Fibroblast of the aortic adventitia (primary cell): ENCODE data around the gene SGCE. TPM values are rescaled to one million over a fixed set of nuclear protein-coding genes. Genes with fewer than 3 reads are reported as not detected.

Experiments used
- DNase-seq: peaks from one replicate; pipeline ENCODE4 v3.0.0-alpha.2; 2010; ENCODE audit warnings: low read depth
- H3K4me3 ChIP-seq: 2 replicates; pipeline ENCODE4 v1.5.1; 2011; ENCODE audit warnings: low read depth, mild to moderate bottlenecking, control low read depth, low read length, moderate library complexity
- total RNA-seq: library from RNA; depleted of rRNA; stranded (reverse); fragments of >200 nt; gene quantifications from 2 replicates; pipeline ENCODE4 v1.2.3, GENCODE V29; 2012; ENCODE audit warnings: low replicate concordance
- TF ChIP-seq, protein P1 (sequence below): IDR thresholded peaks from 2 replicates; pipeline ENCODE4 v1.5.1; 2011; ENCODE audit warnings: mild to moderate bottlenecking, low read length, control low read depth, inconsistent platforms; ENCODE audit not compliant: insufficient read depth

Gene SGCE
- total RNA-seq, 1 donor, result 100 TPM

DNA sequence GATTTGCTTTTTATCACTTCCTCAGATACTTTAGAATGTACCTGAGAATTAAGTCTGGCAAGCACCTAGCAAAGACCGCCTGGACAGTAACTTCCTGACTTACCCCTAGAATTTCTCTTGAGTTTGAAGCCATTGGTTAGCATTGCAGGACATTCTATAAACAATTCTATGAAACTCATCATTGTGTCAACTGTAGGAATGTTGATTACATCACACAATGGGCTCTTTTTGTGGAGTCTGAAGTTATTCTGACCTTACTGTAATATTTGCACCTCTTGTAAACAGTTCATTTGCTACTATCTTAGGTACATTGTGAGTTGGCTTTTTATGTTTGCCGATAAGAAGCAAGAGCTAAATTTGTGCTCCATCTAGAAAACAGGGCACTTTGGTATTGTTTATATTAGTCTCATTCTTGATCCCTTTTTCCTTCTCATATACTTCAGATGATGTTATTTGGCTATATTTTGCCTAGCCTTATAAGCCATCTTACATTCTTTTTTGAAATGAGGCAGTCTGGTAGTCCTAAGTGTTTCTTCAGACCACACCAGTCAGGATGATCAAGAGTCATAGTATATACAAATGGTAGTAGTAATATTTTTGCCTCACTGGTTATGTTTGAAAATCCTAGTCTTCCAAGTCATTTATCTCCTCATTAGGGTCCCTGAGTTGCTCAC lies 94.0 kb downstream of the SGCE start:
- TF ChIP-seq, protein P1, sequence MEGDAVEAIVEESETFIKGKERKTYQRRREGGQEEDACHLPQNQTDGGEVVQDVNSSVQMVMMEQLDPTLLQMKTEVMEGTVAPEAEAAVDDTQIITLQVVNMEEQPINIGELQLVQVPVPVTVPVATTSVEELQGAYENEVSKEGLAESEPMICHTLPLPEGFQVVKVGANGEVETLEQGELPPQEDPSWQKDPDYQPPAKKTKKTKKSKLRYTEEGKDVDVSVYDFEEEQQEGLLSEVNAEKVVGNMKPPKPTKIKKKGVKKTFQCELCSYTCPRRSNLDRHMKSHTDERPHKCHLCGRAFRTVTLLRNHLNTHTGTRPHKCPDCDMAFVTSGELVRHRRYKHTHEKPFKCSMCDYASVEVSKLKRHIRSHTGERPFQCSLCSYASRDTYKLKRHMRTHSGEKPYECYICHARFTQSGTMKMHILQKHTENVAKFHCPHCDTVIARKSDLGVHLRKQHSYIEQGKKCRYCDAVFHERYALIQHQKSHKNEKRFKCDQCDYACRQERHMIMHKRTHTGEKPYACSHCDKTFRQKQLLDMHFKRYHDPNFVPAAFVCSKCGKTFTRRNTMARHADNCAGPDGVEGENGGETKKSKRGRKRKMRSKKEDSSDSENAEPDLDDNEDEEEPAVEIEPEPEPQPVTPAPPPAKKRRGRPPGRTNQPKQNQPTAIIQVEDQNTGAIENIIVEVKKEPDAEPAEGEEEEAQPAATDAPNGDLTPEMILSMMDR, result no peak
- no peak overlapping the region for H3K4me3 ChIP-seq
- peak; percentile 21 for DNase-seq

DNA sequence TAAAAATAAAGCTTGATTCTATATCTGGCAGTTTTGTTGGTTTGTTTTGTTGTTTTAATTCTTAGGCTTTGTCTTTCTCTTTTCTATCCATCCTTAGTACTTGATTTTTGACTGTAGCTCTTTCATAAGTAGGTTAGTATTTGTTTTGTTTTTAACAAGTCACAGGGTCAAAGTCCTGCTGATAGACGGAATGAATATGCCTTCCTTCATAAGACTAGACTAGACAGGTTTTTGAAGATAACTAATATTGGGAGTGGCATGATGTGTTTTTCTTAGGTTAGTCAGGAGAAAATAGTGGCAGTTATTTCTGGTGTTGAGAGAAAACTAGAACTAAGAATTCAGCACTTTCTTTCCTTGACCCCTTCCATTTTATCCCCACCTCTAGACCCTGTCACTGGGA lies 96.0 kb downstream of the SGCE start:
- TF ChIP-seq, protein P1, result no peak
- H3K4me3 ChIP-seq, result no peak overlapping the region
- DNase-seq, result no peak

DNA sequence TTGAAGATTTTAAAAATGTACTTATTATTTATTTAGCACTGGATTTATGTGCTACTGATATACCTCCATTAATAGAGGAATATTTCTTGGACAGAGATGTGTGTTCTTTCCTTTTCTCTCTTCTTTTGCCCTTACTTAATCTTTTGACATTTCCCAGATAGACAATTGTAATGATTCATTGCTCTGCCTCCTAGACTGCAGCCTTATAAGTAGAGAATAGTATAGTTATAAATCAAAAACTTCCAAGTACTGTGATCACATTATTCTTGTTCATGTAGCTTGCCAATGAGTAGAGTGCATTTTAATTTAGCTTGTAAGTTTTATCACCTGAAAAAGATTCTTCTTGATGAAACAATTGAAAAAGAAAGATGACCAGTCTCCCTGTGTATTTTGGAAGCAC lies 98.7 kb downstream of the SGCE start:
- DNase-seq, result no peak
- H3K4me3 ChIP-seq, result no peak overlapping the region
- TF ChIP-seq, protein P1, result no peak

DNA sequence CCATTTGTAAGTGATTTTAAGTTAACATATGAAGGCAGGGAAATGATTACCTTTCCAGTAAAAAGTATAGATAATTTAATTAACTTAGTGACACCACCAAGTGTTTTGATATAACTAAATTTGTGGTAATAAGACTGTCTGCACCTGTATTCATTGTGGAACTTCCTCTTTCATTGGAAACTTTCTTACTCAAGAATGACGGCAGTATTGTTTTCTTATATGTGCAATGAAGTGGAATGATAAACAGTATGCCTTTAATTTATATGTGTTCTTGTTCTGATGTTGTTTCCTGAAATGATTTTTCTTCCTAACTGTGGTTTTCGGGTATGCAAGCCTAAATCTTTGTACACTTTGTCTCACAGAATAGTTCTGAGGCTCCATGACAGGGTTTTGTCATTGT lies 99.9 kb downstream of the SGCE start:
- no peak for DNase-seq
- H3K4me3 ChIP-seq, result no peak overlapping the region
- TF ChIP-seq, protein P1, result no peak

DNA sequence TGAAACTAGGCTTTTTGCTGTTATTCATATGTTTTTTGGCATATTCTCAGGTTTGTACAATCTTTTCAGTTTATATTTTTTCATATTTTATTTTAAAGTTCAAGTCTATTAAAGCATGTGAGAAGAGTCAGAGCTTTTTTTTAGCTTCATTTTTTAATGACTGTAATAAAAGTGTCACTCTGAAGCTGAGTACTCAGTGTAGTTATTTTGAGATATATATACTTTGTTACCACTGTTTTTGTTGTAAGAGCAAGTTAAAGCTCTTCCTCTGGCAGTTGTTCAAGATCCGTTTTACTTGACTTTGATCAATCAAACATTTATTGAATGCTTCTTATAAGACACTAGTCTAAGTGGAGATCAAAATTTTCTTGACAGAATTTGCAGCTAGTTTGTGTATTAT lies 108.8 kb downstream of the SGCE start:
- no peak for DNase-seq
- H3K4me3 ChIP-seq, result no peak overlapping the region
- TF ChIP-seq, protein P1, result no peak

DNA sequence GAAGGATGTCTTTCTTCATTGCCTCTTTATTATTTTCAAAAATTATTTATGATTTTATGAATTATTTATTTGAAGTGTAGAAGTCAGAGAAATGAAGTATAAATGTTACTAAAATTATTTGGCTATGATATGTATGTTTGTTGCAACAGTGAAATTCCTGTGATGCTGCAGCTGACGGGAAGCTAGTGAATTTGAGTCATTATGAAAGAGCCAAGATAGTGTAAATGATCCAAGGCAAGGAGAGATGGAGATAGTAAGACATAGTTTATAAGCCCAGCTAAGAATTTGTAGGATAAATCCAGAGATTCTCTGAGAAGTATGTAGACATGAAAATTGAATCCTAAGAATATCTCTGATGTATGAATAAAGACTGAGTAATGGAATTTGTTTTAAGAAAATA lies 115.5 kb downstream of the SGCE start:
- TF ChIP-seq, protein P1, result no peak
- H3K4me3 ChIP-seq, result no peak overlapping the region
- peak; percentile 43 for DNase-seq

Other genes with a start within 250 kb of the SGCE start
- gene CASD1, start 146.3 kb downstream of the SGCE start, total RNA-seq, result 4.9 and 18.7 TPM in 2 replicates